K562 (cell line): ENCODE measurements around the gene DOP1B. TPM values are rescaled to one million over a fixed set of nuclear protein-coding genes. Genes with fewer than 3 reads are reported as not detected.

Experiments
- ATAC-seq: fragments of 200-7000 bp; cut with Tn5 transposase; 3 replicates; pipeline ENCODE4 v1.9.1; 2020; ENCODE audit warnings: moderate library complexity
- BruUV-seq: library from RNA; stranded (reverse); fragments of 400-500 nt; replicated peaks from 2 replicates; lab custom pipeline; 2021; lab: Mats Ljungman, UMichigan
- CTCF ChIA-PET: fragments of 300-600 bp; formaldehyde crosslinking; extraction: SDS; loops from one replicate; lab custom pipeline; 2021; ENCODE audit warnings: low intra/inter-chr PET ratio; lab: Yijun Ruan, JAX
- POLR2A ChIA-PET: fragments of 300-600, 350-650 bp; sonication (Branson Sonifier 250); formaldehyde crosslinking; extraction: SDS; loops from one replicate; lab custom pipeline; 2021; ENCODE audit warnings: antibody characterized with exemption, inconsistent platforms; lab: Yijun Ruan, JAX
- DNase-seq, 4 experiments: peaks; one replicate each; pipeline versions ENCODE4 v3.0.0 to v3.0.0-alpha.2; 2011 to 2018; ENCODE audit warnings: low spot score in 3 of 4, mixed read lengths in 3 of 4; ENCODE audit errors: extremely low read depth in 1 of 4
- FAIRE-seq: peaks from 2 replicates; lab custom pipeline; 2011; peaks lifted over from hg19 to GRCh38; lab: Jason Lieb, UNC
- H2AFZ ChIP-seq: 2 replicates; pipeline ENCODE4 v1.6.0; 2011; ENCODE audit warnings: low read depth, low read length, control low read depth, inconsistent platforms
- H3K27ac ChIP-seq: fragments of 200-600 bp; 3 replicates; pipeline ENCODE4 v1.8.0; 2011; ENCODE audit warnings: low read depth, mild to moderate bottlenecking, control low read depth, inconsistent platforms, low read length, moderate library complexity, mixed read lengths; ENCODE audit errors: extremely low read depth
- H3K27me3 ChIP-seq, 2 experiments: fragments of 300-600 bp in 1 of 2; 2 replicates in 1 of 2; 3 replicates in 1 of 2; pipeline versions ENCODE4 v1.6.0 to v1.8.0; 2011; ENCODE audit warnings: inconsistent platforms in 2 of 2, low read length in 2 of 2, mild to moderate bottlenecking in 1 of 2, mixed read lengths in 1 of 2, moderate library complexity in 1 of 2; ENCODE audit not compliant: control insufficient read depth in 2 of 2, insufficient read depth in 2 of 2
- H3K36me3 ChIP-seq: fragments of 300-600 bp; 3 replicates; pipeline ENCODE4 v1.8.0; 2011; ENCODE audit warnings: mild to moderate bottlenecking, low read length, inconsistent platforms; ENCODE audit not compliant: control insufficient read depth, insufficient read depth
- H3K4me1 ChIP-seq, 2 experiments: fragments of 200-600 bp in 1 of 2; replicated peaks in 1 of 2; 2 replicates in 1 of 2; 3 replicates in 1 of 2; pipeline versions ENCODE4 v1.5.1 to v1.8.0; 2011; ENCODE audit warnings: inconsistent platforms in 2 of 2, low read length in 2 of 2, mild to moderate bottlenecking in 1 of 2, mixed read lengths in 1 of 2, moderate library complexity in 1 of 2; ENCODE audit not compliant: control insufficient read depth in 2 of 2, insufficient read depth in 2 of 2
- H3K4me2 ChIP-seq: 2 replicates; pipeline ENCODE4 v1.6.1; 2011; ENCODE audit warnings: low read length, control low read depth, inconsistent platforms, mixed read lengths; ENCODE audit not compliant: insufficient read depth
- H3K4me3 ChIP-seq: fragments of 200-600 bp; sonication (generic), shearing (Covaris generic); 2 replicates; pipeline ENCODE4 v1.5.1; 2016; ENCODE audit warnings: control low read depth, inconsistent platforms
- H3K79me2 ChIP-seq: fragments of 200-600 bp; 3 replicates; pipeline ENCODE4 v1.8.0; 2011; ENCODE audit warnings: low read length, inconsistent platforms; ENCODE audit not compliant: control insufficient read depth, insufficient read depth
- H3K9ac ChIP-seq, 2 experiments: 2 replicates each; pipeline versions ENCODE4 v1.6.0 to v1.6.1; 2011; ENCODE audit warnings: low read depth in 2 of 2, low read length in 2 of 2, control low read depth in 1 of 2, inconsistent platforms in 1 of 2, mild to moderate bottlenecking in 1 of 2, mixed read lengths in 1 of 2; ENCODE audit not compliant: insufficient read depth in 1 of 2
- H3K9me1 ChIP-seq: one replicate; pipeline ENCODE4 v1.6.0; 2011; ENCODE audit warnings: inconsistent platforms, mild to moderate bottlenecking, low read length, moderate library complexity; ENCODE audit not compliant: control insufficient read depth, insufficient read depth
- H3K9me3 ChIP-seq: replicated peaks from 2 replicates; pipeline ENCODE4 v1.5.1; 2011; ENCODE audit warnings: low read depth, low read length, inconsistent platforms; ENCODE audit not compliant: control insufficient read depth, insufficient read depth
- H4K20me1 ChIP-seq: replicated peaks from 2 replicates; pipeline ENCODE4 v1.6.1; 2011; ENCODE audit warnings: low read length, inconsistent platforms, mixed read lengths; ENCODE audit not compliant: control insufficient read depth, insufficient read depth
- BDP1 ChIP-seq: IDR thresholded peaks from 3 replicates; pipeline ENCODE4 v1.6.1; 2011; ENCODE audit not compliant: insufficient read length, insufficient read depth
- ETS2 ChIP-seq: IDR thresholded peaks from 2 replicates; pipeline ENCODE4 v1.6.1; 2016; ENCODE audit warnings: borderline replicate concordance, missing genetic modification characterization, mild to moderate bottlenecking, moderate library complexity, missing compliant biosample characterization; ENCODE audit not compliant: poor library complexity, severe bottlenecking
- ZNF324 ChIP-seq: fragments of 250-450 bp; sonication (Bioruptor Pico); IDR thresholded peaks from 2 replicates; pipeline ENCODE4 v1.4.0; 2020; ENCODE audit warnings: mild to moderate bottlenecking
- ZNF766 ChIP-seq: fragments of 200-800 bp; sonication (Bioruptor generic); conservative IDR thresholded peaks from 2 replicates; pipeline ENCODE4 v1.6.1; 2016; ENCODE audit warnings: missing genetic modification characterization, missing compliant biosample characterization
- WGBS: fragments of 100-300 bp; shearing (Covaris generic); methylation state at CpG from one replicate; pipeline ENCODE4 v1.1.6; 2016; ENCODE audit warnings: low coverage, mixed read lengths; ENCODE audit not compliant: insufficient coverage; ENCODE audit errors: missing lambda C conversion rate; 5-methylcytosine and 5-hydroxymethylcytosine counted together
- in situ Hi-C: fragments of 300-500 bp; cut with MboI; formaldehyde crosslinking; loops from 4 replicates; pipeline ENCODE4 v1.15.0; 2018; ENCODE audit warnings: inconsistent platforms, mixed read lengths
- intact Hi-C: fragments of 100-400 bp; cut with micrococcal nuclease; formaldehyde crosslinking; loops from 2 replicates; pipeline ENCODE4 v1.14.2; 2022
- polyA plus RNA-seq, 8 experiments: library from polyadenylated mRNA; depleted of rRNA in 4 of 8; stranded (reverse) in 5 of 8; unstranded in 3 of 8; fragments of >200 nt; fragmentation: Nextera tagmentation in 2 of 8; fragmentation: Illumina TruSeq in 1 of 8; extraction: Ambion mirVana in 2 of 8; extraction: Trizol in 1 of 8; gene quantifications; 2 replicates each; pipeline versions ENCODE4 v1.2.1 to v1.2.3, GENCODE V29; 2011 to 2014; ENCODE audit warnings: inconsistent platforms in 1 of 8, missing spikeins in 1 of 8
- total RNA-seq, 7 experiments: library from RNA; depleted of rRNA in 6 of 7; stranded (reverse); fragments of >200 nt in 6 of 7; fragmentation: Illumina TruSeq in 2 of 7; extraction: Trizol in 2 of 7; gene quantifications; 2 replicates each; pipeline versions ENCODE4 v1.2.1 to v1.2.3, GENCODE V29; 2011 to 2021; ENCODE audit warnings: low replicate concordance in 1 of 7
- TF ChIP-seq, protein P1 (sequence below): sonication (generic); formaldehyde crosslinking; IDR thresholded peaks from 2 replicates; pipeline ENCODE4 v1.8.1; 2023; ENCODE audit warnings: missing genetic modification reagents, mild to moderate bottlenecking, borderline replicate concordance

DOP1B gene
- total and polyA plus RNA-seq, 9 of the 15 experiments (the other 6 are each of a cell fraction or from before 2014, with no cell fraction given) = 0.04 to 2.2 (median 0.68) TPM

DNA sequence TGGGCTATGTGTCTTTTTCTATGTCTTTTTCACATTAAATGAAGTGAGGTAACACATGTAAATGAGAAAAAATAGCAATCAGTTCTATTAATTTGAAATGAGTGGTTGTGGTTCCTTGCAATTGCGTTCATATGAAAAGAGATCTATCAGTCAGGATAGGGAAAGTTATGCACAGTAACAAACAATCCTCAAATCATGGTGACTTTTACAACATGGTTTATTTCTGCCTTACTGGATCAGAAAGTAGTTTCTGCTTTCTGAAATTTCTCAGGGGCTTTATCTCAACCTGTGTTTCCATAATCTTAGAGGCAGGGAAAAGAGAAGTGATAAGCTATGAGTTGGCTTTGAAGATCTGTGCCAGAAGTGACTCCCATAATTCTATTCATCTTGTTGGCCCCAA lies 39.0 kb downstream of the DOP1B start:
- H3K79me2 ChIP-seq = no peaks in the 10 kb centered on the region
- no peak overlapping the region for H3K4me2 ChIP-seq
- intact Hi-C loops = no loop called here
- TF ChIP-seq ZNF324 (CRISPR knock-in tag) = no peak
- peak; percentile 94 for TF ChIP-seq ZNF766
- TF ChIP-seq, protein P1, sequence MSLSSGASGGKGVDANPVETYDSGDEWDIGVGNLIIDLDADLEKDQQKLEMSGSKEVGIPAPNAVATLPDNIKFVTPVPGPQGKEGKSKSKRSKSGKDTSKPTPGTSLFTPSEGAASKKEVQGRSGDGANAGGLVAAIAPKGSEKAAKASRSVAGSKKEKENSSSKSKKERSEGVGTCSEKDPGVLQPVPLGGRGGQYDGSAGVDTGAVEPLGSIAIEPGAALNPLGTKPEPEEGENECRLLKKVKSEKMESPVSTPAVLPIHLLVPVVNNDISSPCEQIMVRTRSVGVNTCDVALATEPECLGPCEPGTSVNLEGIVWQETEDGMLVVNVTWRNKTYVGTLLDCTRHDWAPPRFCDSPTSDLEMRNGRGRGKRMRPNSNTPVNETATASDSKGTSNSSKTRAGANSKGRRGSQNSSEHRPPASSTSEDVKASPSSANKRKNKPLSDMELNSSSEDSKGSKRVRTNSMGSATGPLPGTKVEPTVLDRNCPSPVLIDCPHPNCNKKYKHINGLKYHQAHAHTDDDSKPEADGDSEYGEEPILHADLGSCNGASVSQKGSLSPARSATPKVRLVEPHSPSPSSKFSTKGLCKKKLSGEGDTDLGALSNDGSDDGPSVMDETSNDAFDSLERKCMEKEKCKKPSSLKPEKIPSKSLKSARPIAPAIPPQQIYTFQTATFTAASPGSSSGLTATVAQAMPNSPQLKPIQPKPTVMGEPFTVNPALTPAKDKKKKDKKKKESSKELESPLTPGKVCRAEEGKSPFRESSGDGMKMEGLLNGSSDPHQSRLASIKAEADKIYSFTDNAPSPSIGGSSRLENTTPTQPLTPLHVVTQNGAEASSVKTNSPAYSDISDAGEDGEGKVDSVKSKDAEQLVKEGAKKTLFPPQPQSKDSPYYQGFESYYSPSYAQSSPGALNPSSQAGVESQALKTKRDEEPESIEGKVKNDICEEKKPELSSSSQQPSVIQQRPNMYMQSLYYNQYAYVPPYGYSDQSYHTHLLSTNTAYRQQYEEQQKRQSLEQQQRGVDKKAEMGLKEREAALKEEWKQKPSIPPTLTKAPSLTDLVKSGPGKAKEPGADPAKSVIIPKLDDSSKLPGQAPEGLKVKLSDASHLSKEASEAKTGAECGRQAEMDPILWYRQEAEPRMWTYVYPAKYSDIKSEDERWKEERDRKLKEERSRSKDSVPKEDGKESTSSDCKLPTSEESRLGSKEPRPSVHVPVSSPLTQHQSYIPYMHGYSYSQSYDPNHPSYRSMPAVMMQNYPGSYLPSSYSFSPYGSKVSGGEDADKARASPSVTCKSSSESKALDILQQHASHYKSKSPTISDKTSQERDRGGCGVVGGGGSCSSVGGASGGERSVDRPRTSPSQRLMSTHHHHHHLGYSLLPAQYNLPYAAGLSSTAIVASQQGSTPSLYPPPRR (CRISPR knock-in tag) = no peak
- no peak for TF ChIP-seq ETS2 (tag)
- TF ChIP-seq BDP1 = no peak
- H3K9me3 ChIP-seq = no peaks in the 10 kb centered on the region
- peaks cover 0 to 3% of the 10 kb centered on the region in 2 experiments; a peak in 2 of 5 replicates for H3K4me1 ChIP-seq
- no peak for DNase-seq
- FAIRE-seq = no peak
- peaks cover 30 to 44% of the 10 kb centered on the region in 2 experiments for H3K27me3 ChIP-seq
- peaks cover 13% of the 10 kb centered on the region; the same call in 1 of the 2 replicates for H4K20me1 ChIP-seq
- no peak overlapping the region for H3K4me3 ChIP-seq
- no peak overlapping the region for H3K9ac ChIP-seq
- no peak overlapping the region for H2AFZ ChIP-seq
- ATAC-seq = no peak
- WGBS = 0% methylated on average over 1 of the region's 1 CpG
- in situ Hi-C loops = no loop called here
- no peak overlapping the region for H3K27ac ChIP-seq
- no peaks in the 10 kb centered on the region for H3K36me3 ChIP-seq
- BruUV-seq = no TSS peak
- ChIA-PET CTCF (no interaction called here), POLR2A (interaction anchor here (0.7 to 1.5 kb wide), 2 partner anchors 31 to 80 kb away, joined by 3 read pairs; no protein-coding TSS in a partner anchor)
- no peaks in the 10 kb centered on the region for H3K9me1 ChIP-seq
